Tibial artery (tissue), 4 donors: ENCODE measurements around the gene HSPA2.
A peak's percentile ranks its signal among the peaks of the same experiment; 100 is the strongest.

Experiments
- DNase-seq, 2 donors: peaks; one replicate each; pipeline ENCODE4 v3.0.0-alpha.2; 2019
- H3K27ac ChIP-seq, 2 donors: fragments of 200-600 bp; sonication (generic) in 1 of 2; 1 replicate in 1 of 2; 2 replicates in 1 of 2; pipeline ENCODE4 v1.5.1; 2018 to 2019; ENCODE audit warnings: mild to moderate bottlenecking in 1 of 2
- H3K27me3 ChIP-seq, 2 donors: fragments of 200-600 bp; sonication (generic) in 1 of 2; one replicate each; pipeline versions ENCODE4 v1.5.1 to v1.6.0; 2016 to 2019
- H3K36me3 ChIP-seq, 3 donors: fragments of 200-600 bp; sonication (generic) in 2 of 3; one replicate each; pipeline ENCODE4 v1.5.1; 2016 to 2019; ENCODE audit warnings: mild to moderate bottlenecking in 2 of 3
- H3K4me1 ChIP-seq, 4 donors: fragments of 200-600 bp; sonication (generic) in 2 of 4; 1 replicate in 3 of 4; 2 replicates in 1 of 4; pipeline ENCODE4 v1.5.1; 2016 to 2019
- H3K4me3 ChIP-seq, 2 donors: fragments of 200-600 bp; sonication (generic) in 1 of 2; 1 replicate in 1 of 2; 2 replicates in 1 of 2; pipeline ENCODE4 v1.5.1; 2018 to 2019; ENCODE audit warnings: mild to moderate bottlenecking in 2 of 2
- H3K9me3 ChIP-seq, 3 donors: fragments of 200-600 bp; sonication (generic) in 1 of 3; one replicate each; pipeline ENCODE4 v1.5.1; 2016 to 2019
- intact Hi-C: fragments of 100-400 bp; cut with DNase I; formaldehyde crosslinking; loops from one replicate; pipeline ENCODE4 v1.15.0; 2023; ENCODE audit warnings: low total_unique reads
- TF ChIP-seq, protein P1 (sequence below), 2 experiments: fragments of 200-600 bp in 1 of 2; fragments of 450-650 bp in 1 of 2; IDR thresholded peaks; one replicate each; pipeline ENCODE4 v1.5.1; 2017 to 2019; ENCODE audit warnings: antibody characterized with exemption in 2 of 2, mild to moderate bottlenecking in 1 of 2, moderate library complexity in 1 of 2

HSPA2 gene

DNA sequence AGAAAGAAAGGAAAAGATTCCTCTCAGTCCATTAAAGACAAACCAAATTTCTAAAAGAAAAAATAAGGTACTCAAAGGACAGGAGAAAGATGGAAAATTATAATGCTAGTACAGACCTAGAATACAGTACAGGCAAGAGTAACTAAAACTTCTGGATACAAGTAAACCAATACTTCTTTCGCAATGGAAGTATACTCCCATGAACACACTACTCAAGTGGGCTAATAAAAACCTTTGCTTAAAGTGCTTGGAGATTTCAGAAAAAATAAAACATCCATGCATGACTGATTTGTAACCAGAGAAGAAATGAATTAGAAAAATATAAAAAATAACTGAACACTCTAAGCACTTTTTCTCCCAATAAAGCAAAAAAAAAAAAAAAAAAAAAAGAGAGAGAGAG lies 40.5 kb upstream of the HSPA2 start:
- H3K36me3 ChIP-seq: peaks cover 4 to 11% (median 8%) of the 10 kb centered on the region in 3 donors
- TF ChIP-seq, protein P1, sequence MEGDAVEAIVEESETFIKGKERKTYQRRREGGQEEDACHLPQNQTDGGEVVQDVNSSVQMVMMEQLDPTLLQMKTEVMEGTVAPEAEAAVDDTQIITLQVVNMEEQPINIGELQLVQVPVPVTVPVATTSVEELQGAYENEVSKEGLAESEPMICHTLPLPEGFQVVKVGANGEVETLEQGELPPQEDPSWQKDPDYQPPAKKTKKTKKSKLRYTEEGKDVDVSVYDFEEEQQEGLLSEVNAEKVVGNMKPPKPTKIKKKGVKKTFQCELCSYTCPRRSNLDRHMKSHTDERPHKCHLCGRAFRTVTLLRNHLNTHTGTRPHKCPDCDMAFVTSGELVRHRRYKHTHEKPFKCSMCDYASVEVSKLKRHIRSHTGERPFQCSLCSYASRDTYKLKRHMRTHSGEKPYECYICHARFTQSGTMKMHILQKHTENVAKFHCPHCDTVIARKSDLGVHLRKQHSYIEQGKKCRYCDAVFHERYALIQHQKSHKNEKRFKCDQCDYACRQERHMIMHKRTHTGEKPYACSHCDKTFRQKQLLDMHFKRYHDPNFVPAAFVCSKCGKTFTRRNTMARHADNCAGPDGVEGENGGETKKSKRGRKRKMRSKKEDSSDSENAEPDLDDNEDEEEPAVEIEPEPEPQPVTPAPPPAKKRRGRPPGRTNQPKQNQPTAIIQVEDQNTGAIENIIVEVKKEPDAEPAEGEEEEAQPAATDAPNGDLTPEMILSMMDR (IDR thresholded peaks at IDR 0.05): no peak
- peaks cover 0 to 41% (median 30%) of the 10 kb centered on the region in 4 donors for H3K4me1 ChIP-seq
- H3K4me3 ChIP-seq: no peak overlapping the region
- no peaks in the 10 kb centered on the region for H3K27me3 ChIP-seq
- no peak for DNase-seq
- intact Hi-C loops: loop anchor here (5.0 kb wide), 1 partner anchor 262 kb away; no protein-coding TSS in a partner anchor
- H3K9me3 ChIP-seq: no peaks in the 10 kb centered on the region
- peak overlapping the region in 1 of 2 donors; percentile 95 for H3K27ac ChIP-seq

DNA sequence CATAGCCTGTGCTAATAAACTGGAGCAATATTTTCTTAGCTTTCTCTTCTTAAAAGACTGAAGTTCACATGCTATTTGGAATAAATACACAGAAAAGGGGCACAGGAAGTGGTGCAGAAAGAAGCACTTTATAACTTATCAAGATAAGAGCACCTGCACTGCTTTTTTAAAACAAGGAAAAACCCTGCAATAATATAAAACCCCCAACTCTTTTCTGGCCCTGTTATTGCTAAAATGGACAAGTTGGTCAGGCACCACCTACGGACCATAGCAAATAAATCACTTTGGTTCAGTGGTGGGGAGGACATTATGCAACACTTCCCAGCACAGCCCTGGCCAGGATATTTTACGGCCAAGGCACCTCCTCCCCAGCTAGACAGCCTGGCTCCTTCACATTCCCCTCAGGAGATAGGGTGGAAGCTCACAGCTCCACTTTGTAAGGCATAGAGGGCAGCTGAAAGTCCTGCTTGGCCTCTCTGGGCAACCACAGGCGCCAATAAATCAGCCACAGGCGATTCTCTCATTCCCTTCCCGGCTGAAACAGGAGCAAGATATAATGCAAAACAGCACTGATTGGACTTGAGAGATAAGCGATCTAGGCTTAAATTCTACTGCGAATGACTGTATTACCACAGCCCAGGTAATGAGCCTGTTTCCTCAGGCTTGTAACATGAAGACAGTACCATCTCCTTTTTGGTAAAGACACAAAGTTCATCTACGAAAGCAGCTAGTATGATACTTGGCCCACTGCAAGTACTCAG lies 39.0 kb upstream of the HSPA2 start:
- Histone ChIP-seq H3K4me1 (peaks cover 0 to 52% (median 34%) of the 10 kb centered on the region in 4 donors), H3K36me3 (peaks cover 0 to 4% (median 0%) of the 10 kb centered on the region in 3 donors), H3K27ac (peak overlapping the region; percentile 95 to 98), H3K4me3 (peak overlapping the region; percentile 68 to 92), H3K27me3 (no peaks in the 10 kb centered on the region), H3K9me3 (no peaks in the 10 kb centered on the region)
- TF ChIP-seq, protein P1 (IDR thresholded peaks at IDR 0.05): peak in 1 of 2 experiments; percentile 25
- peak; percentile 77 to 89 for DNase-seq
- intact Hi-C loops: loop anchor here (2.0 to 5.0 kb wide), 2 partner anchors 39 to 261 kb away; partner anchors contain the start of gene HSPA2

DNA sequence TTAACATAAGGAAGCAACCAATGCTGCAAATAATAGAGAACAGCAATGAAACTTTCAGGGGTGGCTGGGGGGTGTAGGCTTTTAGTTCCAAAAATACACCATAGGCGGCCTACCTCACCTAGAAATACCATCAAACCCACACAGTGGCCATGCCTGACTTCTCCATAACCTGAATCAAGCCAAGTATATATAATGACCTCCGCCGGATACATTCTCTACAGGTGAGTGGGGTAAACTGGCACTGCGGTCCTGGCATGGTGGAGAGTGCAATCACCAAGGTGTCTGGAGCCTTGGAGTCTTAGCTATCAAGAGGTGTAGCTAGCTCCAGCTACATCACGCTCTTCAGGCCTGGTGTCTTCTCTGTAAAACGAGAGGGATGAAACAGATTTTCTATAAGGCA lies 38.1 kb upstream of the HSPA2 start:
- no peak for DNase-seq
- H3K4me3 ChIP-seq: peak overlapping the region; percentile 68 to 92
- intact Hi-C loops: loop anchor here (2.0 to 5.0 kb wide), 2 partner anchors 38 to 260 kb away; partner anchors contain the start of gene HSPA2
- TF ChIP-seq, protein P1 (IDR thresholded peaks at IDR 0.05): no peak
- H3K9me3 ChIP-seq: no peaks in the 10 kb centered on the region
- H3K27ac ChIP-seq: peak overlapping the region; percentile 95 to 98
- H3K4me1 ChIP-seq: peaks cover 0 to 59% (median 38%) of the 10 kb centered on the region in 4 donors
- H3K27me3 ChIP-seq: no peaks in the 10 kb centered on the region
- peaks cover 0 to 4% (median 0%) of the 10 kb centered on the region in 3 donors for H3K36me3 ChIP-seq

DNA sequence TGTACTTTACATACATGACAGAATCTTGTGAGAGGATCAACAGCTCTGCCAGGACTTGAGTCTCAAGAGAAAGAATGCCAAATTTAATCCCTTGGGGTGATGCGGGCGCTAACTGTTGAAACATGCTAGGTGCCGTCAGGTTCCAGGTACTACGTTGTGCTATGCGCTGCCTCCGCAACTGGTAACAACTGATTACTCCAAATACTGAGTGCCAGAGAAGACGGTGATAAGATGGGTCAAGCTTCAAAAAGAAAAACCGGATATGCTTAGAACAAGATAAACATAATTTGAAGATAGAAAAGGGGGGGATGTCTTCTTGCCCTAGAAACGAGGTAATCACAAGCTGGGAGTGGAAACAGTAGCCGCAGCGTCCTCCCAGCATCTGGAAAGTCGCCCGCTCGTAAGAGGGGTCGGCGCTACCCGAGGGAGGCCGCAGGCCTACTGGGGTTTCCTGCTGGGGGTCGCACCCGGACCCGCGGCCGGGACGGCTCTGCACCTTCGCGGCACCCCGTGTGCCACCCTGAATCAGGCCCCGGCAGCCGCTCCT lies 37.6 kb upstream of the HSPA2 start:
- peak overlapping the region; percentile 95 to 98 for H3K27ac ChIP-seq
- DNase-seq: no peak
- peaks cover 0 to 59% (median 41%) of the 10 kb centered on the region in 4 donors for H3K4me1 ChIP-seq
- no peaks in the 10 kb centered on the region for H3K9me3 ChIP-seq
- H3K36me3 ChIP-seq: peaks cover 0 to 4% (median 0%) of the 10 kb centered on the region in 3 donors
- TF ChIP-seq, protein P1 (IDR thresholded peaks at IDR 0.05): no peak
- intact Hi-C loops: loop anchor here (2.0 to 5.0 kb wide), 2 partner anchors 38 to 259 kb away; partner anchors contain the start of gene HSPA2
- peak overlapping the region; percentile 68 to 92 for H3K4me3 ChIP-seq
- H3K27me3 ChIP-seq: no peaks in the 10 kb centered on the region

DNA sequence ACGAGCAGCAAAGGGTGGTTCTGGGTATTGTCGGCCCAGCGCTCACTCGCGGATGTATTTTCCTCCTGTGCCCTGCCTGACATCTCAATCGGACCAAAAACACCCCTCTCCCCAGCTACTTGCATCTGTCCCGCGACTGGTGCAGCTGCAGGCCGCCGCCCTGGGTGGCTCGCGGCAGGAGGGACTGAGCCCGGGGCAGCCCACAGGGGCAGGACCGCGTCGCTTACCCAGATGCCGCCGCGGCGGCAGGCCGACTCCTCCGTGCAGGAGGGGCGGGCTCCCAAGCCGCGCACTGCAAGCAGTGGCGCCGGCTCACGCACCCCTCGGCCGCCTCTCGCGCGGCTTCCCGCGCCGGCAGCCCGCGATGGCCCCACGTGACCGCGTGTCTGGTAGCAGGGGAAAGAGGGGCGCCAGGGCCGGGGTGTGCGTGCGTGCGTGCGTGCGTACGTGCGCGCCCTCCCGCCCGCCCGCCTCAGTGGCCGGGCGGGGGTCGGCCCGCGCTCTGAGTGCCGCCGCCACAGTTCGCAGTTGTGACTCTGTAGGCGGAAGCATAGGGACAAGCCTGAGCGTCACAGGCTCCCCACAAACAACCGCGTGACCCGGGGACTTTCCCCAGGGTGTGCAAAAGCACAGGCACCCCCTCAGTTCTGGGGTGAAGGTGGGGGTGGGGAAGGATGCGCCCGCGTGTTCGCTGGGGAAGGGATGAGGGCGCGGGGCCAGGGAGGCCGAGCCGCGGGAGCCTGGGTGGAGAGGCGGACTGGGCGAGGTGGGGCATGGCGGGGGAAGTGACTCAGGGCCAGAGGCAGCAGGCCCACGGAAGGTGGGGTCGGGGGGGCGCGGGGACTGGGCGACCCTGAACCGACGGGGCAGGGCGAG lies 36.9 kb upstream of the HSPA2 start, which contains the start of gene ZBTB25:
TSS of gene ZBTB25 (minus strand) at position 405 of the 876 bp plus-strand sequence. CDS start 13,305 bp downstream, outside the sequence.
- H3K9me3 ChIP-seq: no peaks in the 10 kb centered on the region
- intact Hi-C loops: loop anchor here (2.0 to 5.0 kb wide), 2 partner anchors 37 to 259 kb away; partner anchors contain the start of gene HSPA2
- peak within 1 kb of the TSS; percentile 95 to 98 for H3K27ac ChIP-seq
- peak; percentile 88 to 95 for DNase-seq
- peak within 1 kb of the TSS; percentile 68 to 92 for H3K4me3 ChIP-seq
- H3K36me3 ChIP-seq: peaks cover 0 to 4% (median 0%) of the 10 kb centered on the region in 3 donors
- H3K4me1 ChIP-seq: peaks cover 0 to 63% (median 39%) of the 10 kb centered on the region in 4 donors
- TF ChIP-seq, protein P1 (IDR thresholded peaks at IDR 0.05): peak in 1 of 2 experiments; percentile 15
- no peaks in the 10 kb centered on the region for H3K27me3 ChIP-seq
